SHP77 treated with DMSO at 0.1 percent for 48 hours (cell line): ENCODE measurements around the gene ALAS1.
A peak's percentile ranks its signal among the peaks of the same experiment; 100 is the strongest.

Experiments used
- DNase-seq: peaks from one replicate; lab custom pipeline; 2025; lab: John Stamatoyannopoulos, UW

Gene ALAS1

GRCh38 chr3:52198643-52199608 is 966 bp downstream of the ALAS1 start:
- no peak for DNase-seq

- no peak for DNase-seq
Observed at GRCh38 chr3:52200981-52201679, 3.2 kb downstream of the ALAS1 start.

DNA sequence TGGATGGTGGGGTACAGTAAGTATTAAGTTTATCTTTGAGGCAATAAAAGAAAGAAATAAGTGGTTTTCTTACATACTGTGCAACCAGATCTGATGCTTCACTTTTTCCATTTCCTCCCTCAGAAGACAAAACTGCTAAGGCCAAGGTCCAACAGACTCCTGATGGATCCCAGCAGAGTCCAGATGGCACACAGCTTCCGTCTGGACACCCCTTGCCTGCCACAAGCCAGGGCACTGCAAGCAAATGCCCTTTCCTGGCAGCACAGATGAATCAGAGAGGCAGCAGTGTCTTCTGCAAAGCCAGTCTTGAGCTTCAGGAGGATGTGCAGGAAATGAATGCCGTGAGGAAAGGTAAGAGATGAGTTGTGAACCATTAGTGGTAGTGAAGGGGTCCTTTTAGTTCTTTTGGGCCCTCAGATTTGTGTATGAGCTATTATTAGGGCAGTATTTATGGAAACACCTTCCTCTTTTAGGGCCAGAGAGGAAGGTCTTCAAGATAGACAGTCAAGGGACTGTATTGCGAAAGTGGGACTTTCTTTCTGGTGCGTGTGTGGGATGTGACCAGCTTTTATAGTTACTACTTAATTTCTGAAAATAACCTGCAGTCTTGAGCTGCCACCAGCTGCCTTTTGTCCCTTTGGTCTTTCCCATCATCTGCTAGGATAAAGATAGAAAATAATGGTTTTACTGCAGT is 4.6 kb downstream of the ALAS1 start:
- no peak for DNase-seq

- no peak for DNase-seq
Observed at GRCh38 chr3:52203701-52204100, 5.7 kb downstream of the ALAS1 start.

- DNase-seq, result peak; percentile 91
Observed at GRCh38 chr3:52204337-52205073, 6.5 kb downstream of the ALAS1 start.

DNA sequence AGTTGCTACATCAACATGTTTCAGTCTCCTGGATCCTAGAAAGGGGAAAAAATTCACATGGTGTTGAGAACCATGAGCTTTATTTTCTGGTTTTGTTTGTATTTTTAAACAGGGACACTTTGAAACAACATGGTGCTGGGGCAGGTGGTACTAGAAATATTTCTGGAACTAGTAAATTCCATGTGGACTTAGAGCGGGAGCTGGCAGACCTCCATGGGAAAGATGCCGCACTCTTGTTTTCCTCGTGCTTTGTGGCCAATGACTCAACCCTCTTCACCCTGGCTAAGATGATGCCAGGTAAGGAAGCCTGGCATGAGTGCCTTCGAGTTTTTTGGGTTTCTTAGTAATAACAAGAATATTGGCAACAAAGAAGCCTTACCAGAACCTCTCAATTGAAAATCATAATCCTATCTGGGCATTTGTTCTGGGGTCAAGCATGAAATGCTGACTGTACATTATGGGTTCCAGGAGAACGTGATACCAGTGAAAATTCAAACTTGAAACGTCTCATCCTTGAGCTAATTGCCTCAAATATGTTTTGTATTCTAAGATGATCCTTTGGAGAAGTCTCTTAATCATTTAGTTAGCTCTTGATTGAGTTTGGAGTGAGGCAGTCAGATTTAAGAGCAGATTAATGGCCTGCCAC is 7.9 kb downstream of the ALAS1 start:
- DNase-seq, result no peak

DNA sequence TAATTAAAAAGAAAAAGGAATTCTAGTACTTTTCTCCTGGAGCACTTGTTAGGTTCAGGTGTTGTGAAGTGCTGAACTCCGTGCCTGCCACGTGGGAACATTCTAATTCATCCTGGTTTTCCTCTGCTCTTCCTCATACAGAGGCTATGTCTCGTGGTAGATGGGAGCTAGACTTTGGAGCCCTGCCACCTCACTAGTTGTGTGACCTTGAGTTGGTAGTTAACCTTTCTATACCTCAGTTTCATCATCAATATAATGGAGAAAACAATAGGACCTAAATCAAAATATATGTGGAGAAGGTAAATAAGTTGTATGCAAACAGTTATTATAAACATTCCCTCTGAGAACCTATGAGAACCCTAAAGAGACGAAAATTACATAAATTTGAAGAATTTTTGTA is 10.6 kb downstream of the ALAS1 start:
- no peak for DNase-seq

GRCh38 chr3:52210037-52210436 is 12.1 kb downstream of the ALAS1 start:
- no peak for DNase-seq

DNA sequence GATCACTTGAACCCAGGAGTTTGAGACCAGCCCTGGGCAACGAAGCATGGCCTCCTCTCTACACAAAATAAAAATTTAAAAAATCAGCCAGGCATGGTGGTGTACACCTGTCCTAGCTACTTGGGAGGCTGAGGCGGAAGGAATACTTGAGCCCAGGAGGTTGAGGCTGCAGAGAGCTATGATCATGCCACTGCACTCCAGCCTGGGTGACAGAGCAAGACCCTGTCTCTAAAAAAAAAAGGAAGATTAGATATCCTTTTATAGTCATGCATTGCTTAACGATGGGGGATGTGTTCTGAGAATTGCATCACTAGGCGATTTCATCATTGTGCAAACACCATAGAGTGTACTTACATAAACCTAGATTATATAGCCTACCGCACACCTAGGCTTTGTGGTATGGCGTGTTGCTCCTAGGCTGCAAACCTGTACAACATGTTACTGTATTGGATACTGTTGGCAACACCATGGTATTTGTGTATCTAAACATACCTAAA is 12.6 kb downstream of the ALAS1 start:
- no peak for DNase-seq

GRCh38 chr3:52211268-52211891 is 13.4 kb downstream of the ALAS1 start:
- no peak for DNase-seq

DNA sequence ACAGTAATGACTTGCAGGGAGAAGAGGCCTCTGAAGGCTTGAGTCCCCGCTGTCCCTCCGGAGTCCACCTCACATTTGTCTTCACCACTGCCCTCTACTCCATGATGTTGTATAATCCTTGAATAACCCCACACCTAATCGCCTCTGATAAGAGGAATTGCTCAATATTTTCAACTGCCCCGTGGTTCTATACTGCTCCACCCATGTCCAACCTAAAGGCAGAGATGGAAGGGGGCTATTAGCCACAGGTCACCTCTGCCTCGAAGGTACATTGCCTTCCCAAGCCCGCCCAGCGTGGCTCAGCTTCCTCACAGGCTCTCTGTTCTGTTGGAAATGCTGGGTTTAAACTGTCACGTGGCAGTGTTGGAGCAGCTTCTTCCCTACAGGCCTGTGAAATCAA is 15.0 kb downstream of the ALAS1 start:
- DNase-seq, result no peak

GRCh38 chr3:52213901-52214300 is 15.9 kb downstream of the ALAS1 start:
- DNase-seq, result no peak

DNA sequence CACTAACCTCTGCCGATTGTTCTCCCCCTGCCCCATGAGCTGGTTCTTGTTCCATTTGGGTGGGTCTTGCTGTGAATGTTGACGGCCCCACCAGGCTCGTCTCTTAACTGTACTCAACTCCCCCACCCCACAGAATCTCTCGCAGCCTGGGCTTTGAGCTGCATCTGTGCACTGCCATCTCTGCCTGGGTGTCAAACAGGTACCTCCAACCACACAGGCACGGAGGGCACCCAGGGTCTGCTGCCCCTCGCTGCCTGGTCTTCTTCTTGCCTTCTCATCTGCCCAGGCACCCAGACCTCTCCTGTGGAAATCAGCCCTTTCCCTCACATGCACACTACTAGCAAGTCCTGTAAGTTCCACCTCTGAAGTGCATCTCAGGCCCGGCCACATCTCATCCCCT is 17.4 kb downstream of the ALAS1 start:
- DNase-seq, result no peak

DNA sequence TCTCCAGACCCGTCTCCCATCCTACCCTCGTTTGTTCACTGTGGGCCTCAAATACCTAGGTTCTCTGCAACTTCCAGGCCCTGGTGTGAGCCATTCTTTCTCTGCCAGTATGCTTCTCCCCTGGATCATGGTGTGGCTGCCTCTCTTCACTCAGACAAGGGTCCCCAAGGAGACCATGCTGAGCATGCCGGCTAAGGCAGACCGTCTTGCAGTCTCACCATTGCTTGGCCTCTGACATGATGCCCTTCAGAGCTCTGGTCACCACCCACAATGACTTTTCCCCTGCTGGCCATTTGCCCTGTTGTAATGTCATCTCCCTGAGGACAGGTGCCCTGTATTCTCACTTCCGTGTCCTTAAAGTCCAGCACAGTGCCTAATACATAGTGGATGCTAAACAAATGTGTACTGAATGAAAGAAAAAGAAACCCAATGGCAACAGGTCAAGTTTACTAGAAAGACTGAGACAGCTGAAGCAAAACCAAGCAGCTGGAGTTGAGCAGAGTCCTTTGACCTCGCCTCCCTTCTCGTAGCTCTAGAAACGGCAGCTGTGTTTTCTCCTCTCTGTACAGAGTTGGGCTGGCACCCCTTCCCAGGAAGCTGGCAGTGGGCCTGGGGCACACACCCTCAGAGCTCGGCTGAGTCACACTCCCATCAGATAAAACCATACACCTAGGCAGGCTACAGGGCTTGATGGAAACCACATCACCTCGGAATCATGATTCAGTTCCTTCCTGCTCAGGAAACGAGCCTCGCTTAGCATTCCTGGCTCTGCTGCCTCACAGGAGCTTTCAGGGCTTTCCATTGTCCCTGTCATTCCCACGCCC is 18.8 kb downstream of the ALAS1 start:
- peak; percentile 51 for DNase-seq

- DNase-seq, result no peak
Observed at GRCh38 chr3:52217409-52217805, 19.4 kb downstream of the ALAS1 start.

GRCh38 chr3:52218026-52218425 is 20.1 kb downstream of the ALAS1 start:
- no peak for DNase-seq

DNA sequence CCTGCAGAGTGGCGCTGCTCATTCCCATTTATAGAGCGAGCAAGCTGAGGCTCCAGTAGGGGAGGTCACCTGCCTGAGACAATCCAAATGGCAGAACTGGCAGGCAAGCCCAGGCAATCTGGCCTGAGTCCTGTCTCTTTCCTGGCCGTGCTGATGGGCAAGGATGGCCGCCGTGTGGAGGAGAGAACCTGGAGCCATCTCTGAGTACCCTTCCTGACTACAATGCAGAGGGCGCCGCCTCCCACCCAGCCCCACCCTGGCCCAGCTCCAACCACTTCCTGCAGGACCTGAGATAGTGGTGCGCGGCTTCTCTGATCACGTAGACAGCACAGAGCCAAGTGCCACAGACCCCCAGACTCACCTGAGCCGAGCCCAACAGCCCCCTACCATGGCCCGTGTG is 20.5 kb downstream of the ALAS1 start:
- no peak for DNase-seq

DNA sequence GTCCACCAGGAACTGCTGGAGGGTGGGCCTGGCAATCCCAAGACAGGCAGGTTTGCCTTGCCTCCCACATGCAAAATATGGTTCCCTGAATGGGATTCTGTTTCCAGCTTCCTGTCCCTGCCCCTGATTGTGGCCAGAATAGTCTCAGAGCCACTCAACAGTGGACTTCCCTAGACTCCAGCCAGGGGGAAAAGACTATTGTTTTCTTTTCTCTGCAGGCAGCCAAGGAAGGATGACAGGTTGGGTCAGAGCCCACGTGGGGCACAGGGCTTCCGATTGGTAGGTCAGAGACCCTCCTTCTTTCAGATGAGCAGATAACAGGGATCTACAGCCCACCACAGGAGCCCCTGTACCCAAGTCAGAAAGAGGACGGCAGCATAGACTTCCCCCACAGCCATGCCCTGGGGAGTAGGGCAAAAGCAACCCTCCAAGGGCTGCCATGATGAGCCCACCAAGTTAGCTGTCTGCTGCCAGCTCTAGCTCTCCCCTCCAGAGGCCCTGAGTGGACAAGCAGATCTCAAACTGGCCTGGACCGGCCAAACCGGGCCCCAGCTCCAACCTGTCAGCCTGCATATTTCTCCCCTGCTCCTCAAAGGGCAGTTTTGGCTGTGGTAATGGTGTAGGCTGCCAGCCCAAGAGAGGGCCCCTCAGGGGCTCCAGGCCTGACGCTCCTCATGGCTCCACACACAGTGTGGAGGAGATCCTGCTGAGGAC is 21.1 kb downstream of the ALAS1 start:
- no peak for DNase-seq

DNA sequence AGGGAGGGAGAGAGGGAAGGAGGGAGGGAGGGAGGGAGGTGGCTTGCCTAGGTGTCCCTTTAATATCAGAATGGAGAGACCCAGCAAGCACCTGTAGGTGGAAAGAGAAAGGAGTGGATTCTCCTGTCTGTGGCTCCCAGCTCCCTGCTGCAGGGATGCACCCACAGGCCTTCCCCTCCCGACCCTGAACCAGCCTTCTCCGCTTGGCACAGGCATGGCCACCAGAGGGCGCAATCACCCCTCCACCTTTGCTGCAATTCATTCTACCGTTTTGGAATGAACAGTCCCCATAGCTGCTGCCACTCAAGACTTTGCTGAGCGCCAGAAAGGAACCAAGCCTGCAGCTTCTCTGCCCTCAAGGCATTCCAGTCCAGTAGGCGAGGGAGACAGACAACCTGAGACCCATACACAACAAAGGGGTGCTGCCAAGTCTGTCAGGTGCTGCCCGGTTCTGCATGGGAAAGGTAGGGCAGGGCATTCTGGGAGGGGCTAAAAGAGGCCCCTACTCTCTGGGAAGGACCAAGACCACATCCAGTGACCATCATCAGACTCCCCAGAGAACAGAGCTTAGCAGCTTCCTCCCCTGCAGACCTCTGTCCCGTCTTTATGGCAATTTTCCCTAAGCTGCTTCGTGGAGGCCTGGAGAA is 22.5 kb downstream of the ALAS1 start:
- DNase-seq, result peak; percentile 47
